B cell (primary cell): ENCODE measurements around the gene CRACR2A. TPM values are rescaled to one million over a fixed set of nuclear protein-coding genes. Genes with fewer than 3 reads are reported as not detected.

ENCODE experiments used
- ATAC-seq: fragments of 200-7000 bp; cut with Tn5 transposase; one replicate; pipeline ENCODE4 v1.10.0; 2021; ENCODE audit warnings: low read depth, mild to moderate bottlenecking, moderate number of reproducible peaks, moderate library complexity
- CTCF ChIA-PET: fragments of 350-600 bp; sonication (Branson Sonifier 250); formaldehyde crosslinking; loops from one replicate; lab custom pipeline; 2021; ENCODE audit warnings: antibody characterized with exemption, inconsistent platforms; lab: Charles Lee
- POLR2A ChIA-PET: fragments of 350-600 bp; sonication (Branson Sonifier 250); formaldehyde crosslinking; loops from one replicate; lab custom pipeline; 2021; ENCODE audit warnings: antibody characterized with exemption; lab: Charles Lee
- DNase-seq: peaks from one replicate; pipeline ENCODE4 v3.0.0; 2013
- H2AFZ ChIP-seq: 2 replicates; pipeline ENCODE4 v1.6.1; 2012; ENCODE audit warnings: mild to moderate bottlenecking, low read depth, low read length; ENCODE audit not compliant: insufficient read depth, poor library complexity, severe bottlenecking
- H3K27ac ChIP-seq, 2 donors: 1 replicate in 1 of 2; 2 replicates in 1 of 2; pipeline ENCODE4 v1.5.1; 2012 to 2013; ENCODE audit warnings: low read length in 2 of 2, mild to moderate bottlenecking in 2 of 2, moderate library complexity in 1 of 2
- H3K27me3 ChIP-seq, 4 experiments: fragments of 200-600 bp in 1 of 4; sonication (generic) in 1 of 4; replicated peaks in 1 of 4; 1 replicate in 2 of 4; 2 replicates in 2 of 4; pipeline versions ENCODE4 v1.6.1 to v1.7.0; 2013 to 2016; ENCODE audit warnings: low read length in 3 of 4, mild to moderate bottlenecking in 2 of 4, mixed read lengths in 1 of 4, moderate library complexity in 1 of 4; ENCODE audit not compliant: insufficient read depth in 4 of 4, control insufficient read depth in 3 of 4; ENCODE audit errors: control extremely low read depth in 1 of 4
- H3K36me3 ChIP-seq, 2 experiments: replicated peaks in 1 of 2; 1 replicate in 1 of 2; 2 replicates in 1 of 2; pipeline versions ENCODE4 v1.6.1 to v1.7.1; 2013; ENCODE audit warnings: low read length in 1 of 2; ENCODE audit not compliant: insufficient read depth in 2 of 2, control insufficient read depth in 1 of 2; ENCODE audit errors: control extremely low read depth in 1 of 2, extremely low read depth in 1 of 2
- H3K4me1 ChIP-seq, 2 donors: fragments of 200-600 bp in 1 of 2; sonication (generic) in 1 of 2; 1 replicate in 1 of 2; 2 replicates in 1 of 2; pipeline versions ENCODE4 v1.5.1 to v1.6.1; 2013 to 2017; ENCODE audit warnings: low read length in 2 of 2; ENCODE audit not compliant: control insufficient read depth in 2 of 2, insufficient read depth in 2 of 2
- H3K4me2 ChIP-seq: replicated peaks from 2 replicates; pipeline ENCODE3; 2012; ENCODE audit warnings: mild to moderate bottlenecking, low read depth, low read length; ENCODE audit not compliant: poor library complexity, severe bottlenecking
- H3K4me3 ChIP-seq, 5 experiments: fragments of 200-600 bp in 1 of 5; sonication (generic) in 1 of 5; 1 replicate in 3 of 5; 2 replicates in 2 of 5; pipeline versions ENCODE4 v1.5.1 to v1.7.0; 2011 to 2016; ENCODE audit warnings: low read length in 4 of 5, mild to moderate bottlenecking in 4 of 5, low read depth in 2 of 5, control low read depth in 1 of 5, moderate library complexity in 1 of 5; ENCODE audit not compliant: insufficient read depth in 1 of 5; ENCODE audit errors: control extremely low read depth in 1 of 5, extremely low read depth in 1 of 5
- H3K79me2 ChIP-seq: fragments of 200-600 bp; sonication (generic); one replicate; pipeline ENCODE4 v1.6.0; 2016; ENCODE audit warnings: low read length; ENCODE audit not compliant: control insufficient read depth, insufficient read depth
- H3K9ac ChIP-seq: fragments of 200-600 bp; sonication (generic); 2 replicates; pipeline ENCODE4 v1.6.1; 2017; ENCODE audit warnings: mild to moderate bottlenecking, low read length, moderate library complexity
- H3K9me3 ChIP-seq, 3 donors: one replicate each; pipeline versions ENCODE4 v1.6.1 to v1.7.1; 2013; ENCODE audit warnings: low read length in 2 of 3; ENCODE audit not compliant: control insufficient read depth in 2 of 3, insufficient read depth in 1 of 3; ENCODE audit errors: control extremely low read depth in 1 of 3
- H4K20me1 ChIP-seq: 2 replicates; pipeline ENCODE4 v1.6.0; 2012; ENCODE audit warnings: mild to moderate bottlenecking, low read length; ENCODE audit not compliant: insufficient read depth, control insufficient read depth, poor library complexity, severe bottlenecking
- H3K27ac Mint-ChIP-seq: one replicate; pipeline ENCODE4 v1.8.0; 2021; ENCODE audit warnings: mixed read lengths
- H3K27me3 Mint-ChIP-seq: one replicate; pipeline ENCODE4 v1.8.0; 2021; ENCODE audit warnings: mixed read lengths
- H3K4me1 Mint-ChIP-seq: one replicate; pipeline ENCODE4 v1.8.0; 2021; ENCODE audit warnings: mixed read lengths
- H3K4me3 Mint-ChIP-seq: one replicate; pipeline ENCODE4 v1.8.0; 2021; ENCODE audit warnings: mixed read lengths
- H3K9me3 Mint-ChIP-seq: one replicate; pipeline ENCODE4 v1.8.0; 2022; ENCODE audit warnings: mixed read lengths; ENCODE audit not compliant: insufficient read depth
- CTCF ChIP-seq: fragments of 200-600 bp; IDR thresholded peaks from one replicate; pipeline ENCODE4 v1.8.0; 2022; ENCODE audit warnings: antibody characterized with exemption, mild to moderate bottlenecking
- EZH2 ChIP-seq: IDR thresholded peaks from 2 replicates; pipeline ENCODE4 v1.6.1; 2012; ENCODE audit warnings: borderline replicate concordance, low read depth, mild to moderate bottlenecking, moderate library complexity, low read length; ENCODE audit not compliant: insufficient read depth, poor library complexity, severe bottlenecking
- WGBS: methylation state at CpG from one replicate; pipeline ENCODE4 v1.1.5; 2013; ENCODE audit warnings: missing lambda C conversion rate; ENCODE audit not compliant: insufficient coverage; 5-methylcytosine and 5-hydroxymethylcytosine counted together
- intact Hi-C: fragments of 100-400 bp; cut with micrococcal nuclease; formaldehyde crosslinking; loops from one replicate; pipeline ENCODE4 v1.10.0; 2022
- polyA plus RNA-seq: library from polyadenylated mRNA; depleted of rRNA; stranded (reverse); fragments of >200 nt; gene quantifications from 2 replicates; pipeline ENCODE4 v1.2.3, GENCODE V29; 2012
- total RNA-seq, 2 donors: library from RNA; stranded (reverse); fragments of 120-200 nt in 1 of 2; gene quantifications; 1 replicate in 1 of 2; 2 replicates in 1 of 2; pipeline versions ENCODE4 v1.2.3 to v1.2.4, GENCODE V29; 2013 to 2022

Gene CRACR2A
- total and polyA plus RNA-seq, 2 donors (not counting 1 experiment from before 2014, with no cell fraction given), result 15.2 to 26.1 TPM

- Histone ChIP-seq H3K4me1 (no peaks in the 10 kb centered on the region), H3K4me2 (no peak overlapping the region), H3K27ac (no peak overlapping the region), H3K36me3 (no peaks in the 10 kb centered on the region), H3K4me3 (no peak overlapping the region), H3K27me3 (peaks cover 0 to under 1% (median 0%) of the 10 kb centered on the region in 4 experiments), H3K79me2 (no peaks in the 10 kb centered on the region), H3K9me3 (peaks cover 0 to 8% (median 0%) of the 10 kb centered on the region in 3 donors), H4K20me1 (no peaks in the 10 kb centered on the region), H3K9ac (no peak overlapping the region), H2AFZ (no peak overlapping the region)
- CTCF ChIA-PET, result no interaction called here
- 86% methylated on average over 12 of the region's 15 CpGs for WGBS
- Mint-ChIP-seq H3K27ac (no peak overlapping the region), H3K27me3 (peaks cover 19% of the 10 kb centered on the region), H3K4me1 (no peaks in the 10 kb centered on the region), H3K4me3 (no peak overlapping the region), H3K9me3 (peaks cover 2% of the 10 kb centered on the region)
- POLR2A ChIA-PET, result no interaction called here
- intact Hi-C loops, result no loop called here
- TF ChIP-seq CTCF (no peak), EZH2 (no peak)
- DNase-seq (no peak), ATAC-seq (no peak)
These were observed 173.3 kb downstream of the CRACR2A start for GRCh38 chr12:3579446-3580093.

GRCh38 chr12:3578557-3578956 lies 174.4 kb downstream of the CRACR2A start:
- intact Hi-C loops, result no loop called here
- H3K4me3 ChIP-seq, result no peak overlapping the region
- no peaks in the 10 kb centered on the region for H4K20me1 ChIP-seq
- CTCF ChIA-PET, result no interaction called here
- ATAC-seq (no peak), DNase-seq (no peak)
- no peak for TF ChIP-seq EZH2
- no peak for TF ChIP-seq CTCF
- H3K79me2 ChIP-seq, result no peaks in the 10 kb centered on the region
- POLR2A ChIA-PET, result no interaction called here
- H3K4me2 ChIP-seq, result no peak overlapping the region
- no peak overlapping the region for H3K9ac ChIP-seq
- H3K36me3 ChIP-seq, result no peaks in the 10 kb centered on the region
- peaks cover 0 to 7% (median 0%) of the 10 kb centered on the region in 4 experiments for H3K27me3 ChIP-seq
- Mint-ChIP-seq H3K9me3 (peaks cover 2% of the 10 kb centered on the region), H3K27me3 (peaks cover 19% of the 10 kb centered on the region), H3K27ac (no peak overlapping the region), H3K4me3 (no peak overlapping the region), H3K4me1 (no peaks in the 10 kb centered on the region)
- H3K9me3 ChIP-seq, result peaks cover 0 to 3% (median 0%) of the 10 kb centered on the region in 3 donors
- no peak overlapping the region for H2AFZ ChIP-seq
- no peak overlapping the region for H3K27ac ChIP-seq
- WGBS, result 88% methylated on average over 4 of the region's 5 CpGs
- H3K4me1 ChIP-seq, result no peaks in the 10 kb centered on the region
